ENCODE measurements around the gene EIF4A2. TPM values are rescaled to one million over a fixed set of nuclear protein-coding genes. Genes with fewer than 3 reads are reported as not detected.

Gene EIF4A2
- total RNA-seq, 1 donor from 2014 or later, result 559 TPM

DNA sequence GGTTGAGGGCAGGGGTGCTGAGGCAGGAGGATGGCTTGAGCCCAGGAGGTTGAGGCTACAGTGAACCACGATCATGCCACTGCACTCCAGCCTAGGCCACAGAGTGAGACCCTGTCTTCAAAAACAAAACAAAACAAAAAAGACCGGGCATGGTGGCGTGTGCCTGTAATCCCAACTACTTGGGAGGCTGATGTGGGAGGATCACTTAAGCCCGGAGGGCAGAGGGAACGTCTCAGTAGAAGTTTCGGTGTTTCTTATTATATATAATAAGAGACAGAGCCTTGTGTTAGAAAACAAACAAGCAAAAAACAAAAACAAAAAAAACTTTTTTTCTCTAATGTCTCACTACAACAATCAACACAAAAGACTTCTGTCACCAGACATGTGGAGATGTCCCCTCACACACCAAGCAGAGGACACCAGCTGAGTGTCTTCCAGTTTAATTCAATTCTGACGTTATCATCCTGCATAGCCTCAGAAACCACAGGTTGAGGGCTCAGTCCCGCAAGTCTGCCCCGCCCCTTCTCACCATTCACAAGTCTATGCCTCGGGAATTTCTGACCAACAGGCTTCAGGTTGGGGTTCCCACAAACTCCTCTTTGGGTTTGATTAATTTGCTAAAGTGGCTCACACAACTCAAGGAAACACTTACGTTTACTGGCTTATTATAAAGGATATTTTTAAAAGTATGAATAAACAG is 24.0 kb upstream of the EIF4A2 start:
- H3K4me3 Mint-ChIP-seq, result no peak overlapping the region
- TF ChIP-seq, protein P1, sequence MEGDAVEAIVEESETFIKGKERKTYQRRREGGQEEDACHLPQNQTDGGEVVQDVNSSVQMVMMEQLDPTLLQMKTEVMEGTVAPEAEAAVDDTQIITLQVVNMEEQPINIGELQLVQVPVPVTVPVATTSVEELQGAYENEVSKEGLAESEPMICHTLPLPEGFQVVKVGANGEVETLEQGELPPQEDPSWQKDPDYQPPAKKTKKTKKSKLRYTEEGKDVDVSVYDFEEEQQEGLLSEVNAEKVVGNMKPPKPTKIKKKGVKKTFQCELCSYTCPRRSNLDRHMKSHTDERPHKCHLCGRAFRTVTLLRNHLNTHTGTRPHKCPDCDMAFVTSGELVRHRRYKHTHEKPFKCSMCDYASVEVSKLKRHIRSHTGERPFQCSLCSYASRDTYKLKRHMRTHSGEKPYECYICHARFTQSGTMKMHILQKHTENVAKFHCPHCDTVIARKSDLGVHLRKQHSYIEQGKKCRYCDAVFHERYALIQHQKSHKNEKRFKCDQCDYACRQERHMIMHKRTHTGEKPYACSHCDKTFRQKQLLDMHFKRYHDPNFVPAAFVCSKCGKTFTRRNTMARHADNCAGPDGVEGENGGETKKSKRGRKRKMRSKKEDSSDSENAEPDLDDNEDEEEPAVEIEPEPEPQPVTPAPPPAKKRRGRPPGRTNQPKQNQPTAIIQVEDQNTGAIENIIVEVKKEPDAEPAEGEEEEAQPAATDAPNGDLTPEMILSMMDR (IDR thresholded peaks at IDR 0.05; ENCODE audit: unreplicated experiment), result no peak
- H3K9me3 Mint-ChIP-seq, result no peaks in the 10 kb centered on the region
- no peaks in the 10 kb centered on the region for H3K36me3 Mint-ChIP-seq
- peaks cover 2% of the 10 kb centered on the region for H3K27me3 Mint-ChIP-seq (ENCODE audit: low read depth)
- H3K27ac Mint-ChIP-seq, result no peak overlapping the region
- peaks cover 9% of the 10 kb centered on the region for H3K4me1 Mint-ChIP-seq
- no peak for DNase-seq (ENCODE audit: low spot score in 2 of 2, unreplicated experiment in 2 of 2)

DNA sequence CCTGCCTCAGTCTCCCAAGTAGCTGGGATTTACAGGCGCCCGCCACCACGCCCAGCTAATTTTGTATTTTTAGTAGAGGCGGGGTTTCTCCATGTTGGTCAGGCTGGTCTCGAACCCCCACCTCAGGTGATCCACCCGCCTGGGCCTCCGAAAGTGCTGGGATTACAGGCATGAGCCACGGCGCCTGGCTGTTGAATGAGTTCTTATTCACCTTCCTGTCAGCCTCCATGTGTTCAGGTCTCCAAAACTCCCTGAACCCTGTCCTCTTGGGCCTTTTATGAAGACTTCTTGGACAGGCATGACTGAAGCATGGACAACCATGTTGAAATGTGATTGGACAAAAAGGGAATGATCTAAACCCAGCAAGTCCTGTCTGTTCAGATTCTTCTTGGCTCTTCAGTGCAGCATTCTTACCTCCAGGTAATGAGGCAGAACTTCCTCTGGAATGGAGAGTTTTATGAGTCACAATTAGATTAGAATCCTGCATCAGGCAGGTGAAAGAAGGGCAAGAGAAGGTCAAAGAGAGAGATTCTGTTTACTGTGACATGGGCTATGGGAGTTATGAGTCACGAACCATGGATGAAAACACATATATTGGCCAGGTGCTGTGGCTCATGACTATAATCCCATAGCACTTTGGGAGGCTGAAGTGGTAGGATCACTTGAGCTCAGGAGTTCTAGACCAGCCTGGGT is 23.1 kb upstream of the EIF4A2 start:
- peaks cover 9% of the 10 kb centered on the region for H3K4me1 Mint-ChIP-seq
- no peak overlapping the region for H3K27ac Mint-ChIP-seq
- H3K4me3 Mint-ChIP-seq, result no peak overlapping the region
- no peaks in the 10 kb centered on the region for H3K36me3 Mint-ChIP-seq
- DNase-seq (ENCODE audit: low spot score in 2 of 2, unreplicated experiment in 2 of 2), result no peak
- TF ChIP-seq, protein P1 (IDR thresholded peaks at IDR 0.05; ENCODE audit: unreplicated experiment), result no peak
- H3K27me3 Mint-ChIP-seq (ENCODE audit: low read depth), result no peaks in the 10 kb centered on the region
- H3K9me3 Mint-ChIP-seq, result no peaks in the 10 kb centered on the region

DNA sequence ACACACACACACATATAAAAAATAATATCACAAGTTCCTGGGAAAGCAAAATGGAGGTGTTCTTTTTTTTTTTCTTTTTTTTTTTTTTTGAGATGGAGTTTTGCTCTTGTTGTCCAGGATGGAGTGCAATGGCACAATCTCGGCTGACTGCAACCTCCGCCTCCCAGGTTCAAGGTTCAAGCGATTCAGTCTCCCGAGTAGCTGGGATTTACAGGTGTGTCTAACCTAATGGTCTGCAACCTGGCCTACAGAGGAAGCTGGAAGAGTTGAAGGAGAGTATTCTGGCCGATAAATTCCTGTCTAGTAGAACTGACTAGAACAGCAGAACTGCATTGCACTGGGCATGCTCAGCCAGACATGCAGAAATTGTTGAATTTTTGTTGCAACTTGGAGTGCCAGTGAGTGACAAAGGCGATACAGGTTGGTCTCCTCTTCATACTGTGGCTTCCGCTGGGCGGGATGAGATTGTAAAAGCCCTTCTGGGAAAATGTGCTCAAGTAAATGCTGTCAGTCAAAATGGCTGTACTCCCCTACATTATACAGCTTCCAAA is 22.4 kb upstream of the EIF4A2 start:
- no peak for DNase-seq (ENCODE audit: low spot score in 2 of 2, unreplicated experiment in 2 of 2)
- TF ChIP-seq, protein P1 (IDR thresholded peaks at IDR 0.05; ENCODE audit: unreplicated experiment), result no peak
- no peaks in the 10 kb centered on the region for H3K27me3 Mint-ChIP-seq (ENCODE audit: low read depth)
- H3K9me3 Mint-ChIP-seq, result no peaks in the 10 kb centered on the region
- H3K4me1 Mint-ChIP-seq, result peaks cover 9% of the 10 kb centered on the region
- no peak overlapping the region for H3K27ac Mint-ChIP-seq
- no peak overlapping the region for H3K4me3 Mint-ChIP-seq
- no peaks in the 10 kb centered on the region for H3K36me3 Mint-ChIP-seq

- no peak for DNase-seq (ENCODE audit: low spot score in 2 of 2, unreplicated experiment in 2 of 2)
- Mint-ChIP-seq H3K27me3 (ENCODE audit: low read depth) (peaks cover 16% of the 10 kb centered on the region), H3K27ac (no peak overlapping the region), H3K4me3 (peak overlapping the region; percentile 60), H3K4me1 (peaks cover 2% of the 10 kb centered on the region), H3K9me3 (peaks cover 4% of the 10 kb centered on the region), H3K36me3 (no peaks in the 10 kb centered on the region)
- TF ChIP-seq, protein P1 (IDR thresholded peaks at IDR 0.05; ENCODE audit: unreplicated experiment), result no peak
These were observed 11.1 kb upstream of the EIF4A2 start for GRCh38 chr3:186772281-186772694.

DNA sequence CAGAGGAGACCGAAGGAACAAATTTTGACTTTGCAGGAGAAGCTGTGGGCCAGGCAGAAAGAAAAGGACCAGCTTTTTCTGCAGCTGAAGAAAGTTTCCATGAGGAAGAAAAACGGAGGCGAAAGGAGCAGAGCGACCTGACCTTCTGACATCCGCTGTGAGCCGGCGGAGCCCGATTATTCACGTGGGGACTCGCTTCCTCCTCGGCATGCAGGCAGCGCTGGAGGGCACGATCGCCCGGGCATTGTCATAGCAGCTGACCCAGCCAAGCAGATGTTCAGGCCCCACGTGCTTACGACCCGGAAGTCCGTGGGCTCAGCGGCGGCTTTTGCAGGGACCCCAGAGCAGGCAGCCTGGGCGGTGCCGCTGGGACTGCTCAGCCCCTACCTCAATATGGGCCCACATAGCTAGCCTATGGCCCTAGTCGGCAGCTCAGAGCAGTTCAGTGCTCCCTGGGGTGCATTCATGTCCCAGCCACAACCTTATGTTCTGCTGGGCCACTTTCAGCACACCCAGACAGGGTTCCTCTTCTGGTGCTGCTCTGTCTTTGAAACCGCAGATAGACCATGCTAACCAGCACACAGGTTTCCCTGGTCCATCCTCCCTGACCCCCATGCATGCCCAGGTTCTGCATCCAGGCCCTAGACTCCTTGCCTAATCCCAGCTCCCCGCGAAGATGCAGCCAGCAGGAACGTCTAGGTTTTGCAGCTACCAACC is 10.5 kb upstream of the EIF4A2 start:
- TF ChIP-seq, protein P1 (IDR thresholded peaks at IDR 0.05; ENCODE audit: unreplicated experiment), result no peak
- DNase-seq (ENCODE audit: low spot score in 2 of 2, unreplicated experiment in 2 of 2), result no peak
- Mint-ChIP-seq H3K4me1 (peaks cover 2% of the 10 kb centered on the region), H3K4me3 (peak overlapping the region; percentile 60), H3K27me3 (ENCODE audit: low read depth) (peaks cover 16% of the 10 kb centered on the region), H3K9me3 (peaks cover 4% of the 10 kb centered on the region), H3K27ac (no peak overlapping the region), H3K36me3 (no peaks in the 10 kb centered on the region)

Data from mesothelial cell of epicardium (in vitro differentiated cells).